ENCODE results near the gene RIOK1.

DNA sequence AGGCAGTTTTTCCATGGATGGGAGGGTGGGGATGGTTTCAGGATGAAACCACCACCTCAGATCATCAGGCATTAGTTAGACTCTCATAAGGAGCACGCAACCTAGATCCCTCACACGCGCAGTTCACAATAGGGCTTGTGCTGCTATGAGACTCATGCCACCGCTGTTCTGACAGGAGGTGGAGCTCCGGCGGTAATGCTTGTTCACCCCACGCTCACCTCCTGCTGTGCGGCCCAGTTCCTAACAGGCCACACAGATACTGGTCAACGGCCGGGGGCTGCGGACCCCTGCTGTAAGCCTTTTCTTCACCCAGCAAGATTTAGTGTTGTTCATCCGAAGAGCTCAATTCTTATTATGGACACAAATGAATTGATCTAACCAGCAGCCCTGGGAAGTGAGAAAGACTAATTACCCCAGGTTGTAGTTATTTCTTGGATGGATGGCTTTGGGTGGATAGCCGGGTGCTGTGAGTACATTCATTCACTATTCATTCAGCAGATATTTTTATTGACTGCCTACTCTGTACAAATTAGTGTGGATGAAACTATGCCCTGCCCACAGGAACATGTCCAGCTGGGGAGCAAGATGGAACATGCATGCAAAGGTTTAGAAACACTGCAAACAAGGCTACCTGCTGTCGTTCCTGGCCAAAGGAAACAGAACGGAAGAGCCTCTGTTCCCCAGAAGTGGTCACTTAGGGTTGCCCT lies 57.2 kb downstream of the RIOK1 start:
- TF ChIP-seq POLR2AphosphoS5 (IDR thresholded peaks at IDR 0.05; ENCODE audit: low read depth, low read length) (no peak), MAFK (IDR thresholded peaks at IDR 0.05; ENCODE audit: low read depth, low read length) (no peak), EZH2 (IDR thresholded peaks at IDR 0.05; ENCODE audit: low read depth, low read length, severe bottlenecking) (no peak), CTCF (IDR thresholded peaks at IDR 0.05; ENCODE audit: control extremely low read depth in 1 of 3, insufficient read depth in 1 of 3, low read depth in 1 of 3, low read length in 3 of 3) (no peak), CBX5 (IDR thresholded peaks at IDR 0.05; ENCODE audit: low read depth, low read length) (no peak), CHD2 (IDR thresholded peaks at IDR 0.05; ENCODE audit: low read length) (no peak), TAF1 (IDR thresholded peaks at IDR 0.05; ENCODE audit: low read depth, low read length) (no peak), NANOG (IDR thresholded peaks at IDR 0.05; ENCODE audit: insufficient read depth, low read depth, low read length, poor library complexity, severe bottlenecking) (no peak), RAD21 (IDR thresholded peaks at IDR 0.05 in 1 of 2, conservative IDR thresholded peaks at IDR 0.05 in 1 of 2; ENCODE audit: low read depth in 2 of 2, low read length in 2 of 2) (peak; percentile 2 to 20; a peak in 1 of 4 replicates), BACH1 (IDR thresholded peaks at IDR 0.05; ENCODE audit: low read length) (no peak)

All from H1 (cell line).